Measurements from ENCODE around the gene SV2B. TPM values are rescaled to one million over a fixed set of nuclear protein-coding genes. Genes with fewer than 3 reads are reported as not detected.

The SV2B gene
- total and polyA plus RNA-seq, 2 experiments from 2014 or later, result 0.06 to 0.76 TPM

DNA sequence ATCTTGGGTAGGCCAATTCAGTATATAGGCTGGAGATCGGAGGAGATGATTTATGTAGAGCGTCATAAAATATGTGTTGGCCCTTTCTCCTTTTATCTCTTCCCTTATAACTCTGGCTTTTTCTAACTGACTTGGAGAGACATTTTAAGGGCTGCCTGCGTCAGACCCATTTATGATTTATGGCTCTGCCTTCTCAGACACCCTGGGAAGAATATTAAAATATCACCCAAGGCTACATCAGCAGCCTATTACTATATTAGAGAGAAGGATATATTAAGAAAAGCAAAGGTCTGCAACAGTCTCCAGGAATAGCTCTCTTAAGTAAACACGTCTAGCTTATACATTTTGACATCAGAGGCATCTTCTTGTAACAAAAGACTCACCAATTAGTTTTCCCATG lies 179.4 kb downstream of the SV2B start:
- peaks cover 12% of the 10 kb centered on the region; the same call in 2 of the 3 replicates for H3K9me3 Mint-ChIP-seq
- ATAC-seq, result no peak
- H3K36me3 ChIP-seq (ENCODE audit: insufficient read depth), result no peaks in the 10 kb centered on the region

DNA sequence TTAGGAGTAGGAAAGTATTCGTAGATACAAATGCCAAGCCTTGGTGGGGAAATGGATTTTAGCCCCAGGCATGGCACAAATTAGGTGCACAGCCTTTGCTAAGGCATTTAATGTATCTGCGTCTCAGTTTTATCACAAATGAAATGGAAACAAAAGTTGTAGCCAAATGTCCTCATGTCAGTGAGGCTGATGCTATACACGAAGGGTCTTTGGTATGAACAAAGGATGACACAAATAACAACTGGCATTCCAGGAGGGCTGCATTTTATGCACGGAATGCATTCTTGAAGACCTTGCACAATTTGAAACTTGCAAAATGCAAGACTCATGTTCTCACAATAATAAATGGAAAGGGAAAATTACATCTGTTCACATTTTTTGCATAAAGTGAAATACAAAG lies 181.9 kb downstream of the SV2B start:
- H3K27ac ChIP-seq (ENCODE audit: low read depth), result no peak overlapping the region
- H3F3A ChIP-seq (replicated peaks; ENCODE audit: low read depth), result no peaks in the 10 kb centered on the region
- ATAC-seq, result no peak
- no peaks in the 10 kb centered on the region for H4K20me1 ChIP-seq (replicated peaks; ENCODE audit: insufficient read depth)
- H3K79me2 ChIP-seq (replicated peaks; ENCODE audit: insufficient read depth), result no peaks in the 10 kb centered on the region
- Mint-ChIP-seq H3K27me3 (ENCODE audit: insufficient read depth, low read depth, poor library complexity) (no peaks in the 10 kb centered on the region), H3K4me1 (no peaks in the 10 kb centered on the region), H3K27ac (no peak overlapping the region), H3K9me3 (peaks cover 3% of the 10 kb centered on the region; the same call in 1 of the 3 replicates), H3K4me3 (no peak overlapping the region), H3K36me3 (ENCODE audit: low read depth) (no peaks in the 10 kb centered on the region)
- no peaks in the 10 kb centered on the region for H3K36me3 ChIP-seq (ENCODE audit: insufficient read depth)
- H3K4me3 ChIP-seq, result no peak overlapping the region
- DNase-seq (ENCODE audit: low spot score), result no peak
- H3K4me2 ChIP-seq, result no peak overlapping the region
- H3K9me2 ChIP-seq (ENCODE audit: insufficient read depth), result peaks cover 5% of the 10 kb centered on the region; the same call in 1 of the 2 replicates
- no peaks in the 10 kb centered on the region for H3K4me1 ChIP-seq (ENCODE audit: insufficient read depth)
- no peak for TF ChIP-seq CREB1 (CRISPR knock-in tag; IDR thresholded peaks at IDR 0.05; ENCODE audit: low read depth)
- no peak overlapping the region for H2AFZ ChIP-seq
- no peaks in the 10 kb centered on the region for H3K27me3 ChIP-seq (ENCODE audit: insufficient read depth)

More for the DNA sequence above, 179.4 kb downstream of the SV2B start:
- no peak for TF ChIP-seq ZNF114 (CRISPR knock-in tag; IDR thresholded peaks at IDR 0.05)
- no peak overlapping the region for H3K4me3 Mint-ChIP-seq
- Histone ChIP-seq H3K27ac (ENCODE audit: low read depth) (no peak overlapping the region), H3K9me2 (ENCODE audit: insufficient read depth) (no peaks in the 10 kb centered on the region), H2AFZ (no peak overlapping the region), H3F3A (replicated peaks; ENCODE audit: low read depth) (no peaks in the 10 kb centered on the region), H3K4me3 (no peak overlapping the region), H3K27me3 (ENCODE audit: insufficient read depth) (no peaks in the 10 kb centered on the region), H4K20me1 (replicated peaks; ENCODE audit: insufficient read depth) (no peaks in the 10 kb centered on the region), H3K4me2 (no peak overlapping the region), H3K79me2 (replicated peaks; ENCODE audit: insufficient read depth) (no peaks in the 10 kb centered on the region), H3K4me1 (ENCODE audit: insufficient read depth) (no peaks in the 10 kb centered on the region)
- H3K4me1 Mint-ChIP-seq, result no peaks in the 10 kb centered on the region
- no peak overlapping the region for H3K27ac Mint-ChIP-seq
- DNase-seq (ENCODE audit: low spot score), result no peak
- no peaks in the 10 kb centered on the region for H3K27me3 Mint-ChIP-seq (ENCODE audit: insufficient read depth, low read depth, poor library complexity)
- no peaks in the 10 kb centered on the region for H3K36me3 Mint-ChIP-seq (ENCODE audit: low read depth)

DNA sequence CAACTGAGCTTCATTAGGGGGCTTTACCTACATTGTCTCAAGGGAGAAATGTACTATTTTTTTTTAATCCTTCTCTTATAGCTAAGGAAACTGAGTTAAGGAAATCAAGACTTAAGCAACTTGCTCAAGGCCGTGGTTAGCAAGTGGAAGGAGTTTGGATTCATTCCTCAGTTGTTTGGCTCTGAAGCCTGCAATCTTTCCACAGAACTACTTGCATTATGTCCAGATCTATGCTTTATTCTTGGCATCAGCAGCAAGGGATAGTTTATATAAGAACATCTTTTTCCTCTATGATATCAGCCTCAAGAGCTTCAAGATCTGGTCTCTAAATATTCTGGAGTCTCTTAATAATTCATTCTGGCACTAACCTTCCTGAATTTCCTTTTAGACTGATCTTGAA lies 182.4 kb downstream of the SV2B start:
- TF ChIP-seq ZNF114 (CRISPR knock-in tag; IDR thresholded peaks at IDR 0.05), result no peak
- TF ChIP-seq CREB1 (CRISPR knock-in tag; IDR thresholded peaks at IDR 0.05; ENCODE audit: low read depth), result no peak
- no peak for TF ChIP-seq EZH2phosphoT487 (IDR thresholded peaks at IDR 0.05; ENCODE audit: unreplicated experiment)
- TF ChIP-seq, protein P1, sequence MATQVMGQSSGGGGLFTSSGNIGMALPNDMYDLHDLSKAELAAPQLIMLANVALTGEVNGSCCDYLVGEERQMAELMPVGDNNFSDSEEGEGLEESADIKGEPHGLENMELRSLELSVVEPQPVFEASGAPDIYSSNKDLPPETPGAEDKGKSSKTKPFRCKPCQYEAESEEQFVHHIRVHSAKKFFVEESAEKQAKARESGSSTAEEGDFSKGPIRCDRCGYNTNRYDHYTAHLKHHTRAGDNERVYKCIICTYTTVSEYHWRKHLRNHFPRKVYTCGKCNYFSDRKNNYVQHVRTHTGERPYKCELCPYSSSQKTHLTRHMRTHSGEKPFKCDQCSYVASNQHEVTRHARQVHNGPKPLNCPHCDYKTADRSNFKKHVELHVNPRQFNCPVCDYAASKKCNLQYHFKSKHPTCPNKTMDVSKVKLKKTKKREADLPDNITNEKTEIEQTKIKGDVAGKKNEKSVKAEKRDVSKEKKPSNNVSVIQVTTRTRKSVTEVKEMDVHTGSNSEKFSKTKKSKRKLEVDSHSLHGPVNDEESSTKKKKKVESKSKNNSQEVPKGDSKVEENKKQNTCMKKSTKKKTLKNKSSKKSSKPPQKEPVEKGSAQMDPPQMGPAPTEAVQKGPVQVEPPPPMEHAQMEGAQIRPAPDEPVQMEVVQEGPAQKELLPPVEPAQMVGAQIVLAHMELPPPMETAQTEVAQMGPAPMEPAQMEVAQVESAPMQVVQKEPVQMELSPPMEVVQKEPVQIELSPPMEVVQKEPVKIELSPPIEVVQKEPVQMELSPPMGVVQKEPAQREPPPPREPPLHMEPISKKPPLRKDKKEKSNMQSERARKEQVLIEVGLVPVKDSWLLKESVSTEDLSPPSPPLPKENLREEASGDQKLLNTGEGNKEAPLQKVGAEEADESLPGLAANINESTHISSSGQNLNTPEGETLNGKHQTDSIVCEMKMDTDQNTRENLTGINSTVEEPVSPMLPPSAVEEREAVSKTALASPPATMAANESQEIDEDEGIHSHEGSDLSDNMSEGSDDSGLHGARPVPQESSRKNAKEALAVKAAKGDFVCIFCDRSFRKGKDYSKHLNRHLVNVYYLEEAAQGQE (IDR thresholded peaks at IDR 0.05; ENCODE audit: unreplicated experiment), result no peak
- TF ChIP-seq EZH2 (IDR thresholded peaks at IDR 0.05; ENCODE audit: low read depth, unreplicated experiment), result no peak
- Histone ChIP-seq H3K4me2 (no peak overlapping the region), H3K27ac (ENCODE audit: low read depth) (no peak overlapping the region), H3K4me1 (ENCODE audit: insufficient read depth) (no peaks in the 10 kb centered on the region), H3K79me2 (replicated peaks; ENCODE audit: insufficient read depth) (no peaks in the 10 kb centered on the region), H3K27me3 (ENCODE audit: insufficient read depth) (no peaks in the 10 kb centered on the region), H3F3A (replicated peaks; ENCODE audit: low read depth) (no peaks in the 10 kb centered on the region), H3K9me2 (ENCODE audit: insufficient read depth) (peaks cover 5% of the 10 kb centered on the region; the same call in 1 of the 2 replicates), H3K4me3 (no peak overlapping the region), H3K36me3 (ENCODE audit: insufficient read depth) (no peaks in the 10 kb centered on the region), H4K20me1 (replicated peaks; ENCODE audit: insufficient read depth) (no peaks in the 10 kb centered on the region), H2AFZ (no peak overlapping the region)
- no peaks in the 10 kb centered on the region for H3K27me3 Mint-ChIP-seq (ENCODE audit: insufficient read depth, low read depth, poor library complexity)
- ATAC-seq (no peak), DNase-seq (ENCODE audit: low spot score) (no peak)
- H3K9me3 Mint-ChIP-seq, result no peaks in the 10 kb centered on the region
- H3K27ac Mint-ChIP-seq, result no peak overlapping the region
- no peaks in the 10 kb centered on the region for H3K4me1 Mint-ChIP-seq
- H3K36me3 Mint-ChIP-seq (ENCODE audit: low read depth), result no peaks in the 10 kb centered on the region
- H3K4me3 Mint-ChIP-seq, result no peak overlapping the region
